B cell (primary cell): ENCODE data around the gene SPATA17. TPM values are rescaled to one million over a fixed set of nuclear protein-coding genes. Genes with fewer than 3 reads are reported as not detected.

Experiments
- ATAC-seq: fragments of 200-7000 bp; cut with Tn5 transposase; one replicate; pipeline ENCODE4 v1.10.0; 2021; ENCODE audit warnings: low read depth, mild to moderate bottlenecking, moderate number of reproducible peaks, moderate library complexity
- CTCF ChIA-PET: fragments of 350-600 bp; sonication (Branson Sonifier 250); formaldehyde crosslinking; loops from one replicate; lab custom pipeline; 2021; ENCODE audit warnings: antibody characterized with exemption, inconsistent platforms; lab: Charles Lee
- POLR2A ChIA-PET: fragments of 350-600 bp; sonication (Branson Sonifier 250); formaldehyde crosslinking; loops from one replicate; lab custom pipeline; 2021; ENCODE audit warnings: antibody characterized with exemption; lab: Charles Lee
- DNase-seq: peaks from one replicate; pipeline ENCODE4 v3.0.0; 2013
- H2AFZ ChIP-seq: 2 replicates; pipeline ENCODE4 v1.6.1; 2012; ENCODE audit warnings: mild to moderate bottlenecking, low read depth, low read length; ENCODE audit not compliant: insufficient read depth, poor library complexity, severe bottlenecking
- H3K27ac ChIP-seq, 2 donors: 1 replicate in 1 of 2; 2 replicates in 1 of 2; pipeline ENCODE4 v1.5.1; 2012 to 2013; ENCODE audit warnings: low read length in 2 of 2, mild to moderate bottlenecking in 2 of 2, moderate library complexity in 1 of 2
- H3K27me3 ChIP-seq, 4 experiments: fragments of 200-600 bp in 1 of 4; sonication (generic) in 1 of 4; replicated peaks in 1 of 4; 1 replicate in 2 of 4; 2 replicates in 2 of 4; pipeline versions ENCODE4 v1.6.1 to v1.7.0; 2013 to 2016; ENCODE audit warnings: low read length in 3 of 4, mild to moderate bottlenecking in 2 of 4, mixed read lengths in 1 of 4, moderate library complexity in 1 of 4; ENCODE audit not compliant: insufficient read depth in 4 of 4, control insufficient read depth in 3 of 4; ENCODE audit errors: control extremely low read depth in 1 of 4
- H3K36me3 ChIP-seq, 2 experiments: replicated peaks in 1 of 2; 1 replicate in 1 of 2; 2 replicates in 1 of 2; pipeline versions ENCODE4 v1.6.1 to v1.7.1; 2013; ENCODE audit warnings: low read length in 1 of 2; ENCODE audit not compliant: insufficient read depth in 2 of 2, control insufficient read depth in 1 of 2; ENCODE audit errors: control extremely low read depth in 1 of 2, extremely low read depth in 1 of 2
- H3K4me1 ChIP-seq, 2 donors: fragments of 200-600 bp in 1 of 2; sonication (generic) in 1 of 2; 1 replicate in 1 of 2; 2 replicates in 1 of 2; pipeline versions ENCODE4 v1.5.1 to v1.6.1; 2013 to 2017; ENCODE audit warnings: low read length in 2 of 2; ENCODE audit not compliant: control insufficient read depth in 2 of 2, insufficient read depth in 2 of 2
- H3K4me2 ChIP-seq: replicated peaks from 2 replicates; pipeline ENCODE3; 2012; ENCODE audit warnings: mild to moderate bottlenecking, low read depth, low read length; ENCODE audit not compliant: poor library complexity, severe bottlenecking
- H3K4me3 ChIP-seq, 5 experiments: fragments of 200-600 bp in 1 of 5; sonication (generic) in 1 of 5; 1 replicate in 3 of 5; 2 replicates in 2 of 5; pipeline versions ENCODE4 v1.5.1 to v1.7.0; 2011 to 2016; ENCODE audit warnings: low read length in 4 of 5, mild to moderate bottlenecking in 4 of 5, low read depth in 2 of 5, control low read depth in 1 of 5, moderate library complexity in 1 of 5; ENCODE audit not compliant: insufficient read depth in 1 of 5; ENCODE audit errors: control extremely low read depth in 1 of 5, extremely low read depth in 1 of 5
- H3K79me2 ChIP-seq: fragments of 200-600 bp; sonication (generic); one replicate; pipeline ENCODE4 v1.6.0; 2016; ENCODE audit warnings: low read length; ENCODE audit not compliant: control insufficient read depth, insufficient read depth
- H3K9ac ChIP-seq: fragments of 200-600 bp; sonication (generic); 2 replicates; pipeline ENCODE4 v1.6.1; 2017; ENCODE audit warnings: mild to moderate bottlenecking, low read length, moderate library complexity
- H3K9me3 ChIP-seq, 3 donors: one replicate each; pipeline versions ENCODE4 v1.6.1 to v1.7.1; 2013; ENCODE audit warnings: low read length in 2 of 3; ENCODE audit not compliant: control insufficient read depth in 2 of 3, insufficient read depth in 1 of 3; ENCODE audit errors: control extremely low read depth in 1 of 3
- H4K20me1 ChIP-seq: 2 replicates; pipeline ENCODE4 v1.6.0; 2012; ENCODE audit warnings: mild to moderate bottlenecking, low read length; ENCODE audit not compliant: insufficient read depth, control insufficient read depth, poor library complexity, severe bottlenecking
- H3K27ac Mint-ChIP-seq: one replicate; pipeline ENCODE4 v1.8.0; 2021; ENCODE audit warnings: mixed read lengths
- H3K27me3 Mint-ChIP-seq: one replicate; pipeline ENCODE4 v1.8.0; 2021; ENCODE audit warnings: mixed read lengths
- H3K4me1 Mint-ChIP-seq: one replicate; pipeline ENCODE4 v1.8.0; 2021; ENCODE audit warnings: mixed read lengths
- H3K4me3 Mint-ChIP-seq: one replicate; pipeline ENCODE4 v1.8.0; 2021; ENCODE audit warnings: mixed read lengths
- H3K9me3 Mint-ChIP-seq: one replicate; pipeline ENCODE4 v1.8.0; 2022; ENCODE audit warnings: mixed read lengths; ENCODE audit not compliant: insufficient read depth
- EZH2 ChIP-seq: IDR thresholded peaks from 2 replicates; pipeline ENCODE4 v1.6.1; 2012; ENCODE audit warnings: borderline replicate concordance, low read depth, mild to moderate bottlenecking, moderate library complexity, low read length; ENCODE audit not compliant: insufficient read depth, poor library complexity, severe bottlenecking
- WGBS: methylation state at CpG from one replicate; pipeline ENCODE4 v1.1.5; 2013; ENCODE audit warnings: missing lambda C conversion rate; ENCODE audit not compliant: insufficient coverage; 5-methylcytosine and 5-hydroxymethylcytosine counted together
- intact Hi-C: fragments of 100-400 bp; cut with micrococcal nuclease; formaldehyde crosslinking; loops from one replicate; pipeline ENCODE4 v1.10.0; 2022
- polyA plus RNA-seq: library from polyadenylated mRNA; depleted of rRNA; stranded (reverse); fragments of >200 nt; gene quantifications from 2 replicates; pipeline ENCODE4 v1.2.3, GENCODE V29; 2012
- total RNA-seq, 2 donors: library from RNA; stranded (reverse); fragments of 120-200 nt in 1 of 2; gene quantifications; 1 replicate in 1 of 2; 2 replicates in 1 of 2; pipeline versions ENCODE4 v1.2.3 to v1.2.4, GENCODE V29; 2013 to 2022
- TF ChIP-seq, protein P1 (sequence below): fragments of 200-600 bp; IDR thresholded peaks from one replicate; pipeline ENCODE4 v1.8.0; 2022; ENCODE audit warnings: antibody characterized with exemption, mild to moderate bottlenecking

Gene SPATA17
- total and polyA plus RNA-seq, 2 donors (not counting 1 experiment from before 2014, with no cell fraction given), result not detected

DNA sequence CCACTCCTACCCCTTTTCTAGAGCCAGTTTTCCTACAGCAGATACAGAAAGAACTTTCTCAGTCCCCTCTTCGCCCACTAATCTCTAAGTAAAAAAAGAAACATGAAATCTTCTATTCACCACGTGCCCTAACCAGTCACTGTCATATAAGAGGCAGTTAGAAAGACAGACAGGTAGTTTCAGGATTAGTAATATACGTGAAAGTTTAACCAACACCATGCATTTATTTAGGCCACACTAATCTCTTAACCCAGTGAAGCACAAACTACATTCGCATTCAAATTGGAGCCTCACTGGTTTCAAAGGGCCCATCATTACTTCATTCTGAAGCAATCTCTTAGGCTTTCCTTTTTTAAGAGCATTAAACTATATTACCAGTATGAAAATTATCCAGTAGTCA lies 10.3 kb upstream of the SPATA17 start:
- ChIA-PET CTCF (no interaction called here), POLR2A (no interaction called here)
- H3K4me3 ChIP-seq, result no peak overlapping the region
- H3K36me3 ChIP-seq, result peaks cover 1 to 4% of the 10 kb centered on the region in 2 experiments
- no peaks in the 10 kb centered on the region for H3K4me1 ChIP-seq
- no CpG with 5 or more reads among the region's 4 CpGs for WGBS
- intact Hi-C loops, result no loop called here
- ATAC-seq (no peak), DNase-seq (no peak)
- H3K79me2 ChIP-seq, result peaks cover 31% of the 10 kb centered on the region
- H3K4me3 Mint-ChIP-seq, result no peak overlapping the region
- no peak overlapping the region for H3K9ac ChIP-seq
- peaks cover 9% of the 10 kb centered on the region for H3K4me1 Mint-ChIP-seq
- H4K20me1 ChIP-seq, result no peaks in the 10 kb centered on the region
- no peaks in the 10 kb centered on the region for H3K9me3 Mint-ChIP-seq
- H3K27ac Mint-ChIP-seq, result no peak overlapping the region
- no peak overlapping the region for H3K27ac ChIP-seq
- H3K27me3 ChIP-seq, result no peaks in the 10 kb centered on the region
- H2AFZ ChIP-seq, result no peak overlapping the region
- no peak for TF ChIP-seq EZH2
- TF ChIP-seq, protein P1, sequence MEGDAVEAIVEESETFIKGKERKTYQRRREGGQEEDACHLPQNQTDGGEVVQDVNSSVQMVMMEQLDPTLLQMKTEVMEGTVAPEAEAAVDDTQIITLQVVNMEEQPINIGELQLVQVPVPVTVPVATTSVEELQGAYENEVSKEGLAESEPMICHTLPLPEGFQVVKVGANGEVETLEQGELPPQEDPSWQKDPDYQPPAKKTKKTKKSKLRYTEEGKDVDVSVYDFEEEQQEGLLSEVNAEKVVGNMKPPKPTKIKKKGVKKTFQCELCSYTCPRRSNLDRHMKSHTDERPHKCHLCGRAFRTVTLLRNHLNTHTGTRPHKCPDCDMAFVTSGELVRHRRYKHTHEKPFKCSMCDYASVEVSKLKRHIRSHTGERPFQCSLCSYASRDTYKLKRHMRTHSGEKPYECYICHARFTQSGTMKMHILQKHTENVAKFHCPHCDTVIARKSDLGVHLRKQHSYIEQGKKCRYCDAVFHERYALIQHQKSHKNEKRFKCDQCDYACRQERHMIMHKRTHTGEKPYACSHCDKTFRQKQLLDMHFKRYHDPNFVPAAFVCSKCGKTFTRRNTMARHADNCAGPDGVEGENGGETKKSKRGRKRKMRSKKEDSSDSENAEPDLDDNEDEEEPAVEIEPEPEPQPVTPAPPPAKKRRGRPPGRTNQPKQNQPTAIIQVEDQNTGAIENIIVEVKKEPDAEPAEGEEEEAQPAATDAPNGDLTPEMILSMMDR, result no peak
- H3K9me3 ChIP-seq, result no peaks in the 10 kb centered on the region
- no peaks in the 10 kb centered on the region for H3K27me3 Mint-ChIP-seq
- no peak overlapping the region for H3K4me2 ChIP-seq

DNA sequence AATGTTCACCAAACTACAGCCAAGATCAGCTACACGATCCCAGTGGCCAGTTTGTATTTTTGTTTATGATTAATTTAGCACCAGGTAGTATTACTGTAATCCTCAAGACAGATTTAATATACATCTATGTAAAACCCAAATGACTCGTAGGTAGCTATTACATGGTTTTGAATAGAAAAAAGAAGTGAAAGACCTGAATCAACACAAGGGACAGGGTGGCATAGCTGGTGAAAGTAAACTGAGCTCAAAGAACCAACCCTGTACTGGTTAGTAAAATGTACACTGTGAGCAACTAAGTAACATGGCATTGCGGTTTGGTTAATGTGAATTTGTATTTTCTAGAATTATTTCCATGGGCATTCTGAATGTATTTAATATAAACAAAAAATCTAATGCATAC lies 9.1 kb upstream of the SPATA17 start:
- CTCF ChIA-PET, result no interaction called here
- DNase-seq (no peak), ATAC-seq (no peak)
- Histone ChIP-seq H3K4me2 (no peak overlapping the region), H2AFZ (no peak overlapping the region), H3K4me1 (no peaks in the 10 kb centered on the region), H3K9ac (no peak overlapping the region), H3K4me3 (no peak overlapping the region), H3K79me2 (peaks cover 39% of the 10 kb centered on the region), H3K36me3 (peaks cover 0 to 4% of the 10 kb centered on the region in 2 experiments), H3K27me3 (no peaks in the 10 kb centered on the region), H3K27ac (no peak overlapping the region), H3K9me3 (no peaks in the 10 kb centered on the region), H4K20me1 (no peaks in the 10 kb centered on the region)
- no peaks in the 10 kb centered on the region for H3K9me3 Mint-ChIP-seq
- peak overlapping the region; percentile 8 for H3K4me3 Mint-ChIP-seq
- no peak for TF ChIP-seq EZH2
- TF ChIP-seq, protein P1, result no peak
- no peaks in the 10 kb centered on the region for H3K27me3 Mint-ChIP-seq
- H3K27ac Mint-ChIP-seq, result no peak overlapping the region
- intact Hi-C loops, result no loop called here
- peaks cover 9% of the 10 kb centered on the region for H3K4me1 Mint-ChIP-seq
- no CpG with 5 or more reads among the region's 3 CpGs for WGBS
- POLR2A ChIA-PET, result no interaction called here
